Measurements from ENCODE around the gene GP5.

GRCh38 chr3:194348354-194348753 is 50.7 kb downstream of the GP5 start:
- TF ChIP-seq POLR2AphosphoS5 (IDR thresholded peaks at IDR 0.05; ENCODE audit: insufficient read depth in 1 of 2, low read depth in 1 of 2), result no peak
- TF ChIP-seq CTCF (IDR thresholded peaks at IDR 0.05), result no peak
- no peak for TF ChIP-seq POLR2A (IDR thresholded peaks at IDR 0.05)
